ENCODE results near the gene ACER2.

The ACER2 gene

DNA sequence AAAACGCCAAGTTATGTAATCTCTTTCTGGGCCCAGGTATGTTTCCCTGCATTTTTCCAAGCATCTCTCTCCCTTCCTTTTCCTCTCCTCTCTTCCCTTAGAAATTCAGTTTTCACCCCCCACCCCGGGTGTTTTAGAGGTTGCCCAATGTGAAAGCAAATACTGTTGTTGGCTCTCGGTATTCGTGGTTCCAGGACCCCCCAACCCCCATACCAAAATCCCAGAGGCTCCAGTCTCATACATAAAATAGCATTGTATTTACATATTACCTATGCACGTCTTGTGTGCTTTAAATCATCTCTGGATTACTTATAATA, 48.8 kb downstream of the ACER2 start:
- Histone ChIP-seq H3K27ac (no peak overlapping the region), H3K9me3 (no peaks in the 10 kb centered on the region), H3K4me3 (ENCODE audit: low read depth in 1 of 2, low read length in 1 of 2) (no peak overlapping the region), H3K4me1 (ENCODE audit: control insufficient read depth in 1 of 2, insufficient read depth in 1 of 2, low read depth in 1 of 2, low read length in 1 of 2) (peaks cover 0 to 6% of the 10 kb centered on the region in 2 experiments), H3K36me3 (no peaks in the 10 kb centered on the region), H3K27me3 (no peaks in the 10 kb centered on the region)
- TF ChIP-seq, protein P1, sequence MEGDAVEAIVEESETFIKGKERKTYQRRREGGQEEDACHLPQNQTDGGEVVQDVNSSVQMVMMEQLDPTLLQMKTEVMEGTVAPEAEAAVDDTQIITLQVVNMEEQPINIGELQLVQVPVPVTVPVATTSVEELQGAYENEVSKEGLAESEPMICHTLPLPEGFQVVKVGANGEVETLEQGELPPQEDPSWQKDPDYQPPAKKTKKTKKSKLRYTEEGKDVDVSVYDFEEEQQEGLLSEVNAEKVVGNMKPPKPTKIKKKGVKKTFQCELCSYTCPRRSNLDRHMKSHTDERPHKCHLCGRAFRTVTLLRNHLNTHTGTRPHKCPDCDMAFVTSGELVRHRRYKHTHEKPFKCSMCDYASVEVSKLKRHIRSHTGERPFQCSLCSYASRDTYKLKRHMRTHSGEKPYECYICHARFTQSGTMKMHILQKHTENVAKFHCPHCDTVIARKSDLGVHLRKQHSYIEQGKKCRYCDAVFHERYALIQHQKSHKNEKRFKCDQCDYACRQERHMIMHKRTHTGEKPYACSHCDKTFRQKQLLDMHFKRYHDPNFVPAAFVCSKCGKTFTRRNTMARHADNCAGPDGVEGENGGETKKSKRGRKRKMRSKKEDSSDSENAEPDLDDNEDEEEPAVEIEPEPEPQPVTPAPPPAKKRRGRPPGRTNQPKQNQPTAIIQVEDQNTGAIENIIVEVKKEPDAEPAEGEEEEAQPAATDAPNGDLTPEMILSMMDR (IDR thresholded peaks at IDR 0.05): no peak

DNA sequence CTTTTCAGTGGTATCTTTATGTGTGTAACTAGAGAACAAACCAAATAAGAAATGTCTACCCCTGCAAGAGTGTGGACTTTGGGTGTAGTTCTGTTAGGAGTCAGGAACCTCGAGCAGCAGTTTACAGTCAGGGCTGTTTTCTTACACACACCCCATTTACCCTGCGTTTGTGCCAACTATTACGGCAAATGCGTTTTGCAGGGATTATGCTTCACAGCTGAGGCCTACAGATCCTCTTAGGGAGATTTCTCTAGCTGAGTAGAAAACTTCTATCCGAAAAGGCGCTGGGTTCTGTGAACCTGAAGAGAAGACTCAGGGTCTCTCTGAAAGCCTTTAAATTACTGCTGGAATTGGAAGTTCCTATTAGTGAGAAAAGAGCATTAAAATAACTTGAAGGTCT, 51.4 kb downstream of the ACER2 start:
- TF ChIP-seq, protein P1 (IDR thresholded peaks at IDR 0.05): no peak
- H3K27me3 ChIP-seq: peaks cover 11% of the 10 kb centered on the region
- no peak overlapping the region for H3K4me3 ChIP-seq (ENCODE audit: low read depth in 1 of 2, low read length in 1 of 2)
- no peaks in the 10 kb centered on the region for H3K36me3 ChIP-seq
- peaks cover 8 to 9% of the 10 kb centered on the region in 2 experiments for H3K4me1 ChIP-seq (ENCODE audit: control insufficient read depth in 1 of 2, insufficient read depth in 1 of 2, low read depth in 1 of 2, low read length in 1 of 2)
- no peaks in the 10 kb centered on the region for H3K9me3 ChIP-seq
- H3K27ac ChIP-seq: no peak overlapping the region

DNA sequence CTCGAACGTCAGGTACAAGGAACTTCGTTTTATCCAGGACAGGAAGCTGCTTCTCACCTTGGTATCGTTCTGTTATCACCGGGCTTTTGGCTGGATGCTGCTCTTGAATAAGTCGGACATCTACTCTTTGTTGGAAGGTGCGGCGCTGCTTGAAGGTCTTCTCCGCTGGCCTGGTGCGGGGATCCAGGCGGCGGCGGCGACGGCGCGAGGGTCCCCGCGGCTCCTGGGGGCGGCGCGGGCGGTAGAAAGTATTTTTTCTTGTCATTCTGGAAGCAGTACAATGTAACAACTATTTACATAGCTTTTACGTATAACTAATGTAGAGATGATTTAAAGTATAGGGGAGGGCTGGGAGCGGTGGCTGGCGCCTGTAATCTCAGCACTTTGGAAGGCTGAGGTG, 52.3 kb downstream of the ACER2 start:
- H3K36me3 ChIP-seq: no peaks in the 10 kb centered on the region
- TF ChIP-seq, protein P1 (IDR thresholded peaks at IDR 0.05): no peak
- peaks cover 19% of the 10 kb centered on the region for H3K27me3 ChIP-seq
- no peak overlapping the region for H3K27ac ChIP-seq
- no peaks in the 10 kb centered on the region for H3K9me3 ChIP-seq
- peaks cover 8 to 9% of the 10 kb centered on the region in 2 experiments for H3K4me1 ChIP-seq (ENCODE audit: control insufficient read depth in 1 of 2, insufficient read depth in 1 of 2, low read depth in 1 of 2, low read length in 1 of 2)
- no peak overlapping the region for H3K4me3 ChIP-seq (ENCODE audit: low read depth in 1 of 2, low read length in 1 of 2)

GRCh38 chr9:19464061-19464763, 55.4 kb downstream of the ACER2 start:
- H3K27me3 ChIP-seq: peaks cover 19% of the 10 kb centered on the region
- peaks cover 2 to 9% of the 10 kb centered on the region in 2 experiments for H3K4me1 ChIP-seq (ENCODE audit: control insufficient read depth in 1 of 2, insufficient read depth in 1 of 2, low read depth in 1 of 2, low read length in 1 of 2)
- H3K4me3 ChIP-seq (ENCODE audit: low read depth in 1 of 2, low read length in 1 of 2): peak overlapping the region in 1 of 2 experiments; percentile 32
- no peaks in the 10 kb centered on the region for H3K36me3 ChIP-seq
- no peaks in the 10 kb centered on the region for H3K9me3 ChIP-seq
- TF ChIP-seq, protein P1 (IDR thresholded peaks at IDR 0.05): no peak
- H3K27ac ChIP-seq: no peak overlapping the region

DNA sequence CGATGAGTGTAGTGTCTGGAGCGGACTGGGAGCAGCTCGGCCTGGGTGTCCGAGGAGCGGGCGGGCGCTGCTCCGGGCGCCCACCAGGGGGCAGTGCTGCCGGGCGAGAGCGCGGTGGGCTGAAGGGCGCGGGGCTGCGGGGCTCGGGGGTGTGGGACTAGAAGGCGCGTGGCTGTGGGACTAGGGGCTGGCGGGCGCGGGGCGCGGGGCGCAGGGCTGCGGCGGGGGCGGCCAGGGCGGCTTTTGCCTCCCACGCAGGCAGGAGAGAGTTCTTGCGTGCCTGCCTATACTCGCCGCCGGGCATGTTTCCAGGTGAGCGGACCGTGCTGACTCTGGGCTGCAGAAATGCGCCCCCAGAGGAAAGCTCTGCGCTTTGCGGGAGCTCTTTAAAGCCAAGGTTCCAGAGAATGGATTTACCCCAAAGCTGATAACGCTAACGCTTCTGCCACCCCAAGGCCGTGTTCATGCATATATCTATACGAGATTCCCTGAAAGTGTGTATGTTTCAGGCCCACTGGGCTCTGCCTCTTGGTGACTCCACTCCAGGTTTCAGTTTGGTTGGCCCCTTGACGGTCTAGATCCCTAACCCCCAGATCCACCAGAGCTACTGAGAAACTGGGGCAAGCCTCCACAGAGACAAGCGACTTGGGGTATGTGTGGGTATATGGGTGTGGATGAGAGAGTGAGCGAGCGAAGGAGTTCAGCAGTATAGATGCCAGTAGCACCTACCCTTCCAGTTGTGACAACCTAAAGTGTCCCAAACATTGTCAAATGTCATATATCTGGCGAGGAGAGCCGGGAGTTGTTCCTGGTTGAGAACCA, 56.2 kb downstream of the ACER2 start:
- Histone ChIP-seq H3K4me3 (ENCODE audit: low read depth in 1 of 2, low read length in 1 of 2) (peak overlapping the region in 1 of 2 experiments; percentile 32), H3K9me3 (no peaks in the 10 kb centered on the region), H3K36me3 (no peaks in the 10 kb centered on the region), H3K4me1 (ENCODE audit: control insufficient read depth in 1 of 2, insufficient read depth in 1 of 2, low read depth in 1 of 2, low read length in 1 of 2) (peaks cover 2 to 9% of the 10 kb centered on the region in 2 experiments), H3K27ac (no peak overlapping the region), H3K27me3 (peaks cover 19% of the 10 kb centered on the region)
- TF ChIP-seq, protein P1 (IDR thresholded peaks at IDR 0.05): peak; percentile 58

All from neutrophil (primary cell).